ENCODE data around the gene GPR31.
"Not testable (repeated sequence)": the region's sequence is repeated elsewhere in the genome, so short reads cannot be mapped to it uniquely, and the experiment has no call there.

GPR31 gene, protein sequence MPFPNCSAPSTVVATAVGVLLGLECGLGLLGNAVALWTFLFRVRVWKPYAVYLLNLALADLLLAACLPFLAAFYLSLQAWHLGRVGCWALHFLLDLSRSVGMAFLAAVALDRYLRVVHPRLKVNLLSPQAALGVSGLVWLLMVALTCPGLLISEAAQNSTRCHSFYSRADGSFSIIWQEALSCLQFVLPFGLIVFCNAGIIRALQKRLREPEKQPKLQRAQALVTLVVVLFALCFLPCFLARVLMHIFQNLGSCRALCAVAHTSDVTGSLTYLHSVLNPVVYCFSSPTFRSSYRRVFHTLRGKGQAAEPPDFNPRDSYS

GRCh38 chr6:167157863-167158262 lies at the start of gene GPR31:
GPR31 (minus strand) TSS chr6:167157980; CDS start chr6:167157831, 149 bp downstream.
- no peak for DNase-seq (ENCODE audit: low read depth in 2 of 2)

DNA sequence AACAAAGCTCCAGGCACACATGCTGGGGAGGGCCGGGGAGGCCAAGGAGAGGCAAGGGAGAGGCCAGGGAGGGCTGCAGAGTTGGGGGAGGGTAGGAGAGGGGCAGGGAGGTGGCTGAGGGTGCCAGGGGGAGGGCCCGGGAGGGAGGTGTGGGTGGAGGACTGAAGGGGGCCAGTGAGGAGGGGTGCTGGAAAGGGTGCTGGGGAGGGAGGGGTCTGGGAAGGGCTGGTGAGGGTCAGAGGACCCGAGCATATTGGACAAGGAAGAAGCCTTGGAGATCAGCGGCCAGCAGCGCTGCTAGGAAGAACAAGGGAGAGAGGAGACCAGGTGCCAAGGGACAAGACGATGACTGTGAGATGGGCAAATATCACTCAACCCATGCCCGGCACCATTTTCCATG lies 49.7 kb upstream of the GPR31 start:
- no peak for DNase-seq (ENCODE audit: low read depth in 2 of 2)

DNA sequence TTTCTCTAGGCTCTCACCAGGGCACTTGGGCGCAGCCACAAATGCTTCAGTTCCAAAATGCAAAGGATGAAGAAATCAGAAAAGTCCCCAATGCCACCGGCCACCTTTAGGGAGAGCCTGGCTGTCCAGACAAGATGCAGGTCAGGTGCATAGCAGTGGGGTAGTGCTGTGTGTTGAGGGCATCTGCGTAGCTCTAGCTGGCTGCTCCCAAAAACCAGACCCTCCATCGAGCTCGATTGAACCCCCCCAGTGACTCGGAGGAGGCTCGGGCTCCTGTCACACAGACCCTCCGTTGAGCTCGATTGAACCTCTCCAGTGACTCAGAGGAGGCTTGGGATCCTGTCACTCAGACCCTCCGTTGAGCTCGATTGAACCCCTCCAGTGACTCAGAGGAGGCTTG lies 47.5 kb upstream of the GPR31 start:
- not testable (repeated sequence) for DNase-seq (ENCODE audit: low read depth in 2 of 2)

DNA sequence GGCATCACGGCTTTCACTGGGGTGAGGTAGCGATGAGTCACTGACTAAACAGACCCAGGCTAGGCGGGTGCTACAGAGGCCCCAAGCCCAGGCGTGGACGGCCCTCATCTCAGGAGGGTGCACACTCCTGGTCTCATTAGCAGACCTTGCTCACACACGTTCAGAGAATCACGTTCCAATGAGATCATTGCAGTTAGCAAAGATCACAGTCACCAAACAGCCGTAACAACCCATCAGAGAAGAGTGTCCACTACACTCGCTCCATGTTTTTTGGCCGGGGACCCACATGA lies 46.2 kb upstream of the GPR31 start:
- DNase-seq (ENCODE audit: low read depth in 2 of 2): not testable (repeated sequence)

- not testable (repeated sequence) for DNase-seq (ENCODE audit: low read depth in 2 of 2)
Observed at GRCh38 chr6:167203261-167204058, 45.7 kb upstream of the GPR31 start.

DNA sequence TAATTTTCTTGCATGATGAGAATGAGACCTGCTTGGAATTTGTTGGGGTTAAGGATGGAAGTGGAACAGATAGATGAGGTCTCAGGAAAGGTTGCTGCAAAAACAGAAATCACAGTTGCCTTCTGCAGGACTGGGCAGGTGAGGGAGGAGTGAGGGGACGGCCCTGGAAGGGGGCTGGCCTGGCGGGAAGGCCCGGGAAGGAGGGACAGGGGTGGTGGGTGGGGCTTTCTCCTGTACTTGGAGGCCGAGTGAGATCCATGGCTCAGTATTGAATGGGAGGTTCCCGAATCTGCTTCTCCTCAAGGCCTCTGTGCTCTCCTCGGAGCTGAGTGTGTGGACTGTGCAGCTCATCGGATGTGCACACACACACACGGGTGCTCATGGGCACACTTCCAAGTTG lies 44.8 kb upstream of the GPR31 start:
- DNase-seq (ENCODE audit: low read depth in 2 of 2): not testable (repeated sequence)

- DNase-seq (ENCODE audit: low read depth in 2 of 2): no peak
Observed at GRCh38 chr6:167200806-167201205, 43.0 kb upstream of the GPR31 start.

- DNase-seq (ENCODE audit: low read depth in 2 of 2): not testable (repeated sequence)
Observed at GRCh38 chr6:167195941-167196610, 38.3 kb upstream of the GPR31 start.

- DNase-seq (ENCODE audit: low read depth in 2 of 2): not testable (repeated sequence)
Observed at GRCh38 chr6:167193515-167194125, 35.8 kb upstream of the GPR31 start.

DNA sequence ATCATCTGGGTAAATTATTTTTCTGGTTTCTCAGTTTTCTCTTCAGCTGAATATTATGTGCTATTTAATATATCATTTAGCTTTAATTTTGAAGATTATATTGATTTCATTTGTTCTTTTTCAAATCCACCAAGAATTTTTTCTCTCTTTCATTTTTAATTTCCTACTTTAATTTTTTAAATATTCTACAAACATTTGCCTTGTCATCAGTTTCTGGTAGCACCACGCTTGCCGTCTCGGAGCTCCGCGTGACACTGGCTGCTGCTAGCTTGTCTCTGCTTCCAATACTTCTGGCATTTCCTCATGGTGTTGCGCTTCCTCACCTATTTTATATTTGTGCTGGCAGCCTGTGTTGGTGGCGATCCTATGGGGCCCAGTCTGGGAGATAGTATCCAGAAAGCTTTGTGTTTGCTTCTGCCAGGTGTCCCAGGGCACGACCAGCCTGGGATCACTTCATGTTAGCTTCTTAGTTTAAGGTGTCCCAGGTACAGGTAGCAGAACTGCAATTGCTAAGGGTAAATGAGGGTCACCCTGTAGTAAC lies 33.3 kb upstream of the GPR31 start:
- not testable (repeated sequence) for DNase-seq (ENCODE audit: low read depth in 2 of 2)

GRCh38 chr6:167187275-167187674 lies 29.5 kb upstream of the GPR31 start:
- not testable (repeated sequence) for DNase-seq (ENCODE audit: low read depth in 2 of 2)

- not testable (repeated sequence) for DNase-seq (ENCODE audit: low read depth in 2 of 2)
Observed at GRCh38 chr6:167185101-167185500, 27.3 kb upstream of the GPR31 start.

- not testable (repeated sequence) for DNase-seq (ENCODE audit: low read depth in 2 of 2)
Observed at GRCh38 chr6:167182913-167183314, 25.1 kb upstream of the GPR31 start.

DNA sequence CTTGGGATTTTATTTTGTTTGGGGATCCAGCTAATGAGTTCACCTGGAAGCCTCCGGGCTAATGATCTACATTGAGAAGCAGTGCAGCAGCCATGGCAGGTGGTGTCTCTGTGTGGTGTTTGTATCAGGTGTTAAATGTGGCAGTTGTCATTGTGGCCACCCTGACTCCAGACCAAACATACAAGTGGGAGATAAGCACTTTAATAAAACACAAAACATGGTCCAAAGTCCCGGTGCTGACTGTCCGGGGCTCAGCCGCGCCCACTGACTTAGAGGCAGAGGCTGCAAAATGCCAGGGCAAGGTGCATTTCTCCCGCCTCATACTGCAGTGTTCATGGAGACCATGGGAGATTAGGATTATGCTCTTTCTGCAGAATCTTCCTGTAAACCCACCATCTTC lies 23.6 kb upstream of the GPR31 start:
- DNase-seq (ENCODE audit: low read depth in 2 of 2): not testable (repeated sequence)

DNA sequence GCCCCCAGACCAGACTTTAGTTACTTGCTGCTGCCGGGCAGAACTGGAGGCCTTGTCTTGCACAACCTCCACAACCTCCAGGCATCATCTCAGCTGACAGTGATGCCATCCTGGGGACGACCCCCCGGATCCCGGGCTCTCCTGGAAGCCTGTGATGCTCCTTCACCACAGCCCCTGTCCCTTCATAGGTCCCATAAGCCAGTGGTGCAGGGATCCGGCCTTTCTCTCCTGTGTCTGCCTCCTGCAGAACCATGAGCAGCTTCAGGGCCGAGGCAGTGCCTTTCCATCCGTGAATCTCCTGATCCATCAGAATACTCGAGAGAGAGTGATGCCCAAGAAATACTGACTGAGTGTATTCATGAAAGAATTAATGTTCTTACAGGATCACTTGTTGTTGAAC lies 22.3 kb upstream of the GPR31 start:
- DNase-seq (ENCODE audit: low read depth in 2 of 2): not testable (repeated sequence)

DNA sequence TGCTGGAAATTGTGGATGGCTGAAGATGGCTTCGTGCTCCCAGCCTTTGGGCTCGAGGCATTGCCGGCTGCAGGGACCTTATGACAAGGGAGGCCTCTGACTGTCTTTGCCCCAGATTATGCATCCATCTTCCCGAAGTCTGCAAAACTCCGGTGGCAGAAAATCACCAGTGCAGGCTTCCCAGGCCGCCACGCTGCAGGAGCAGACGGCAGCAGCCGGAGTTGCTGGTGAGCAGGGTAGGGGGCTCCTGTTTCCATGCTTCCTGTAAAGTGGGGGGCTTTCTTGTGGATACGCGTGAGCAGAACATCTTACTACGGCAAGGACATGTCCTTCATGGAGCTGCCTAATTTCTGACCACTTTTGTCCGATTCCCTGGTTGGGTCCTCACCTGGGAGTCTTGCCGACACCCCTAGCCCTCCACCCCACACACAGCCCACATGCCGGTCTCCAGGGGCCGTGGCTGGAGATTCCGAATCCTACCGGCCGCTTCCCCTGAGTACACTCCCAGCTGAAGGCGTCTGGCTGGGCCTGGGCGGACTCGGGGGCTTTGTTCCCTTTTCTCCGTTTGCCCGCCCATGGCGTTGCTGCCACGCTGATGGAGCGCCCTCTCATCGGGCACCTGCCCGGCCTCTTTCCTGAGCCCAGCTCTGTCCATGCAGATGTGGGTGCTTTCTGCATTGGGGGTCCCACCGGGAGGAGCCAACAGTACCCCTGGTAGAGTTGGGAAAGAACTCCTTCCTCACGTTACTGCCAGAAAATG lies 21.3 kb upstream of the GPR31 start:
- DNase-seq (ENCODE audit: low read depth in 2 of 2): not testable (repeated sequence)

DNA sequence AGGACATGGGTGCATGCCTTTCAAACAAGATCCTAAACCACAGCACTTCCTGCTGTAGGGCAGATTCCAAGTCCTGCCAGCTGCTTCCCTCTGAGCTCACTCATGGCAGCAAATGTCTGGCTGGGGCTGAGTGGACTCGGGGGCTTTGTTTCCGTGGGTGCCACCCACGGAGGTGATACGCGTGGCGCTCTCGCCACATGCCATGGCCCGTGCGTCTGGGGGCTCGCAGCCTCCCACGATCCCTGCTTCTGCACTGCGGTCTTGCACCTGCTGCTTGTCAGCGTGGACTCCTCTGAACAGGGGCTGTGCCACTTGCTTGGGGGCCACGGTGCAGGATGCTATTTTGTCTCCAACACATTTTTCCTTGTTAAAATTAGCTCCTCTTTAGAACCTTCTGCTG lies 19.5 kb upstream of the GPR31 start:
- DNase-seq (ENCODE audit: low read depth in 2 of 2): not testable (repeated sequence)

DNA sequence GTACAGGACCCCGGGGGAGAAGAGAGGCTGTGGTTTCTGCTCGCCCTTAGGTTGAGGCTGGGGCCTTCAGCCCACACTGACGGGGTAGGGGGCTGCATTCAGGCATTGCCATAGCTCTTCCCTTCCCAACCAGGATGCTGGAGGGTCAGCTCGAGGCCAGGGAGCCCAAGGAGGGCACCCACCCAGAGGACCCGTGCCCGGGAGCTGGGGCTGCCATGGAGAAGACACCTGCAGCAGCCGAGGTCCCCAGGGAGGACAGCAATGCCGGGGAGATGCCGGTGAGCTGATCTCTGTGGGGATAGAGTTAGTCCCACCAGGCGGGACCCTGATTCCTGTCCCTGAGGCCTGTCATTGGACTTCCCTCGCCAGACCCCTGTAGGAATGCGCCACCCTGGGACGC lies 14.2 kb upstream of the GPR31 start:
- DNase-seq (ENCODE audit: low read depth in 2 of 2): not testable (repeated sequence)

- DNase-seq (ENCODE audit: low read depth in 2 of 2): not testable (repeated sequence)
Observed at GRCh38 chr6:167171300-167171699, 13.5 kb upstream of the GPR31 start.

DNA sequence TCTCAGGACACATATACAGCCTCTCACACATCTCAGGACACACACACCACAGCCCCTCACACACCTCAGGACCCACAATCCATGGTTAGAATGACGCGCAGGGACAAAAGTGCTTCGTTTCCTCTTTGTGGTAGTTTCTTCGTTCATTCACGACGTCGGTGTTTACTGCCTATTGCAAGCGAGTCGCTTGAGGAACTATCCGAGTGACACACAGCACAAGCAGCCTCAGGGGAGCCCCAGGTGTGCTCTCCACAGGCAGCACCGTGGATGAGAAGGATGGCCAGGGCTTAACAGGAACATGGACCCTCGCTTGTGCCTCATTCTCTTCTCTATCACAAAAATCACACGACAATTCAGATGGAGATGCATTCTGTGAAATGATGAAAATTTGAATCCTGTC lies 12.1 kb upstream of the GPR31 start:
- DNase-seq (ENCODE audit: low read depth in 2 of 2): not testable (repeated sequence)

DNA sequence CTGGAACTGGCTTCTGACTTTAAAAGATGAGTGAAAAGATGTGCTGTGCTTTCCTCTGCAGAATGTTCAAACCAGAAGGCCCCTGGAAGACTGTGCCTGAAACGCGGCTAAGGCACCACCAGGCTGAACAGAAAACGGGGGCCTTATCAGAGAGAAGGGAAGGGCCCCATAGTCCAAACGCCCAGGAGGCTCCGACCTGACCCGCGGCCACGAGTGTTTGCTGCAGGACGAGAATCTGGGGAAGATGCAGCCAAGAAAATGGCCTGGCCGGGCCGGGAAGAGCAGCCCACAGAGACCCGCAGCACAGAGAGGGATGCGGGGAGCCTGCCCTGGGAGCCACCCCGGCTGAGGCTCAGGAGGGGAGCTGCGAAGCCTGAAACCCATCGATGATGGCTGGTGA lies 10.5 kb upstream of the GPR31 start:
- not testable (repeated sequence) for DNase-seq (ENCODE audit: low read depth in 2 of 2)
